Measurements from ENCODE around the gene DPAGT1. TPM values are rescaled to one million over a fixed set of nuclear protein-coding genes. Genes with fewer than 3 reads are reported as not detected.
"Not testable (repeated sequence)": the region's sequence is repeated elsewhere in the genome, so short reads cannot be mapped to it uniquely, and the experiment has no call there.

The DPAGT1 gene
- 11.8 TPM for total RNA-seq
- polyA plus RNA-seq (ENCODE audit: insufficient read depth in 1 of 8, insufficient read length in 8 of 8, low replicate concordance in 1 of 8) = 10 to 100 TPM; 23.9 to 35.0 (median 30.4) TPM
- long read RNA-seq, donor 1, partial matches to known transcripts = 0 of 3 reads
- long read RNA-seq, donor 1, other reads (novel, unspliced or antisense) = 0 of 3 reads
- long read RNA-seq, donor 2, partial matches to known transcripts = 0 of 1 reads
- long read RNA-seq, donor 2, other reads (novel, unspliced or antisense) = 0 of 1 reads
- long read RNA-seq, donor 3, transcript DPAGT1-201 (9 exons, 2,205 nt) = major isoform, 10 of 17 reads
- long read RNA-seq, donor 3, partial matches to known transcripts = 6 of 17 reads
- long read RNA-seq, donor 3, other reads (novel, unspliced or antisense) = 0 of 17 reads
- long read RNA-seq, donor 4, partial matches to known transcripts = 0 of 2 reads
- long read RNA-seq, donor 4, other reads (novel, unspliced or antisense) = 0 of 2 reads
- long read RNA-seq, donor 5, transcript DPAGT1-201 (9 exons, 2,205 nt) = major isoform, 14 of 42 reads
- long read RNA-seq, donor 5, partial matches to known transcripts = 24 of 42 reads
- long read RNA-seq, donor 5, other reads (novel, unspliced or antisense) = 0 of 42 reads
- long read RNA-seq, donor 6, transcript DPAGT1-201 (9 exons, 2,205 nt) = major isoform, 8 of 14 reads
- long read RNA-seq, donor 6, partial matches to known transcripts = 5 of 14 reads
- long read RNA-seq, donor 6, other reads (novel, unspliced or antisense) = 0 of 14 reads
- long read RNA-seq, donor 7, transcript DPAGT1-201 (9 exons, 2,205 nt) = major isoform, 7 of 17 reads
- long read RNA-seq, donor 7, partial matches to known transcripts = 6 of 17 reads
- long read RNA-seq, donor 7, other reads (novel, unspliced or antisense) = 0 of 17 reads
- long read RNA-seq, donor 8, partial matches to known transcripts = 0 of 2 reads
- long read RNA-seq, donor 8, other reads (novel, unspliced or antisense) = 0 of 2 reads
- long read RNA-seq, donor 9, transcript DPAGT1-201 (9 exons, 2,205 nt) = major isoform, 5 of 14 reads
- long read RNA-seq, donor 9, partial matches to known transcripts = 5 of 14 reads
- long read RNA-seq, donor 9, other reads (novel, unspliced or antisense) = 0 of 14 reads
- long read RNA-seq, donor 10, partial matches to known transcripts = 0 of 4 reads
- long read RNA-seq, donor 10, other reads (novel, unspliced or antisense) = 0 of 4 reads
- long read RNA-seq, donor 11, partial matches to known transcripts = 0 of 5 reads
- long read RNA-seq, donor 11, other reads (novel, unspliced or antisense) = 0 of 5 reads

DNA sequence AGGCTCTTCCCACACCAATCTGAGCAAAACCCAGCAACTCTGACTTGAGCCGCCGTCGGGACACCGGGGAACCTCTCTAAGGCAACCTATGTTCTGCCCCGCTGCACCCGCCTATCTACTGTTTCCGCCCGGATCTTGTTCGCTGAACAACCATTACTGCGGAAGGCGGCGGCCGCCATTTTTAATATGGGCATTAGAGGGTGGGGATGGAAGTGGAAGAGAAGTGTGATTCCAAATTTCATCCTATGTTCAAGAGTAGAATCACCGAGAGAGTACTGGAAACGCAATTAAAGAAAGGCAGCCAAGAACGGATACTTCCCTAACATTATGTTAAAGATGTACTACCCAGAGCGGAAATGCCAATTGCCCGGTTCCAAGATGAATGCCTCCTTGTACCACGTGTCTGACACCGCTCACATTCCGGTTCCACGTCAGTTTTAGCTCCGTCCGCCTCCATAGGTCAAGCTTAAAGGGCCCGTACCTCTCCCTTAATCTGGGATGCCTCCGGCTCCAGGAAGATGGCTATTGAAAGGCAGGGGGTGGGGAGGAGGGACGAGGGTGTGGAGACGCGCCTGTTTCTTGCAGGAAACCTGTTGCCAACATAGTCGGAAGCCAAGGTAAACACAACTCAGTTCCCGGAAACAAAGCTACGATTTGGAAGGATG, at the start of gene DPAGT1:
DPAGT1 (minus strand) TSS at position 95 of the 665 bp plus-strand sequence. CDS start 198 bp downstream, outside the sequence.
- peaks cover 18% of the 10 kb centered on the region for H3K36me3 ChIP-seq (ENCODE audit: control insufficient read depth, insufficient read depth, low read length)
- WGBS (ENCODE audit: insufficient coverage) = 3% methylated on average over 19 of the region's 32 CpGs
- peak; percentile 99 for DNase-seq

DNA sequence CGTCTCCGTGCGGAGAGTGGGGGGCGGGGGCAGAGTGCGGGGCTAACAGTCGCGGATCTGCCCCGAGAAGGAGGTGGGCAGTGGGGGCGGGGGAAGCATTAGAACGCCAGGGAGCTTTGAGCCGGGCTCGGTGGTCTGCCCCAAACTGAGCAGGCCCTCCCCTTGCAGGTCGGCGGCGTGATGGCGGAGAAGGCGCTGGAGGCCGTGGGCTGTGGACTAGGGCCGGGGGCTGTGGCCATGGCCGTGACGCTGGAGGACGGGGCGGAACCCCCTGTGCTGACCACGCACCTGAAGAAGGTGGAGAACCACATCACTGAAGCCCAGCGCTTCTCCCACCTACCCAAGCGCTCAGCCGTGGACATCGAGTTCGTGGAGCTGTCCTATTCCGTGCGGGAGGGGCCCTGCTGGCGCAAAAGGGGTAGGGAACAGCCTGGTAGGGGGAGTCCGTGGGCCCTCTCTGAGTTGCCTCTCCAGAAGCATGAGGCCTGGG, 48.2 kb upstream of the DPAGT1 start:
- Histone ChIP-seq H3K36me3 (ENCODE audit: control insufficient read depth, insufficient read depth, low read length) (no peaks in the 10 kb centered on the region), H3K27me3 (ENCODE audit: control insufficient read depth, insufficient read depth, low read length) (peaks cover 52% of the 10 kb centered on the region), H3K4me3 (ENCODE audit: low read length) (peak overlapping the region; percentile 45), H3K4me1 (ENCODE audit: control insufficient read depth, insufficient read depth, low read length) (peaks cover 16% of the 10 kb centered on the region), H3K27ac (ENCODE audit: low read length) (no peak overlapping the region), H3K9me3 (replicated peaks; ENCODE audit: control insufficient read depth, low read depth, low read length) (no peaks in the 10 kb centered on the region)
- WGBS (ENCODE audit: insufficient coverage) = 9% methylated on average over 25 of the region's 33 CpGs
- DNase-seq = no peak

More for the DNA sequence above, at the start of gene DPAGT1:
- peaks cover 34% of the 10 kb centered on the region for H3K4me1 ChIP-seq (ENCODE audit: control insufficient read depth, insufficient read depth, low read length)
- peak within 1 kb of the TSS; percentile 99 for H3K27ac ChIP-seq (ENCODE audit: low read length)
- H3K27me3 ChIP-seq (ENCODE audit: control insufficient read depth, insufficient read depth, low read length) = no peaks in the 10 kb centered on the region
- H3K9me3 ChIP-seq (replicated peaks; ENCODE audit: control insufficient read depth, low read depth, low read length) = no peaks in the 10 kb centered on the region
- H3K4me3 ChIP-seq (ENCODE audit: low read length) = peak within 1 kb of the TSS; percentile 93

DNA sequence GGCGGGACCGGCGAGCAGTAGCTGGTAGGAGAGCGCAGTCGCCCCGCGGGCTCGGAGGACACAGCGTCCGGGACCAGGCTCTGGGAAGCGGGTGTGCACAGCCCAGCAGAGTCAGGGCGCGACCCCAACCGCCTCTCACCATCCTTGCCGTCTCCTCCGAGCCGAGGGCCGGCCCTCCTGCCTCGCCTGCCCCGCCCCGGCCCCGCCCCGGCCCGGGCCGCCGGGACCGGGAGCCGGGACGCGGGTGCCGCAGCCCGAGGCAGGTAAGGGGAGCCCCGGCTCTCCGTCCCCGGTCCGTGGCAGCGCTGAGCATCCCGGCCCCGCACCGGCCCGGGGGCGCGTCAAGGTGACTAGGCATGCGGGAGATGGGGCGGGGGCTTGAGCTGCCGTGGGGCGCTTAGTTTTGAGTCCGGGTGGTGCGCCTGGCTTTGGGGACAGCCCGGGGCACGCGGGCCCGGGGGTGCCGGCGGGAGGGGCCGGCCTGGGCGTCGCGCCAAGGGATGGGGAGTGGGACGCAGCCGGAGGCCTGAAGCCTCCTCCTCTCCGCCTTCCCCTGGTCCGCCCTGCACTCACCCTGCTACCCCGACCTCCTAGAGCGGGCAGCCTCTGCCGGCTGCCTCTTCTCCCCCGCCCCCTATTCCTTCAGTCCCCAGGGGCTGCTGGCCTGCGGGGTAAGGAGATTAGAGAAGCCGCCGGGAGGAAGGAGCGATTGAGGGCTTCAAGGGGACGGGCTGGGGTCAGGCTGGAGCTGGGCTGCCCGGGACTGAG, 47.5 kb upstream of the DPAGT1 start, which contains the start of gene ABCG4:
ABCG4 (plus strand) TSS at position 35 of the 768 bp plus-strand sequence. CDS start 914 bp downstream, outside the sequence.
- DNase-seq = no peak
- no peaks in the 10 kb centered on the region for H3K36me3 ChIP-seq (ENCODE audit: control insufficient read depth, insufficient read depth, low read length)
- H3K4me1 ChIP-seq (ENCODE audit: control insufficient read depth, insufficient read depth, low read length) = peaks cover 16% of the 10 kb centered on the region
- peak within 1 kb of the TSS; percentile 45 for H3K4me3 ChIP-seq (ENCODE audit: low read length)
- 0% methylated on average over 66 of the region's 73 CpGs for WGBS (ENCODE audit: insufficient coverage)
- no peak within 1 kb of the TSS for H3K27ac ChIP-seq (ENCODE audit: low read length)
- no peaks in the 10 kb centered on the region for H3K9me3 ChIP-seq (replicated peaks; ENCODE audit: control insufficient read depth, low read depth, low read length)
- H3K27me3 ChIP-seq (ENCODE audit: control insufficient read depth, insufficient read depth, low read length) = peaks cover 48% of the 10 kb centered on the region

DNA sequence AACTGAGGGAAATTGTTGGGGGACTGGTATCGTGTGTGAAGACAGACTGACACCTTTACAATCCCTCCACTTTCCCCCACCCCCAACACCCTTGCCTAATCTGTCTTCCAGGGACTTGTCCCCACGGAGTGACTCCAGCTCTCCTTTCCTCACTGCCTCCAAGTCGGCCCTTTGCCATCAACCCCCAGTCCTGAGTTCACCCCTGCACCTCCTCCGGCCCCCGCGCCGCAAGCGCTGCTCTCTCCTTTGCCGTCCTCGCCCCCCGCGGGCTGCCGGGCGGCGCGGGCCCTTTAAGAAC, 47.0 kb upstream of the DPAGT1 start:
- Histone ChIP-seq H3K27ac (ENCODE audit: low read length) (no peak overlapping the region), H3K27me3 (ENCODE audit: control insufficient read depth, insufficient read depth, low read length) (peaks cover 48% of the 10 kb centered on the region), H3K4me1 (ENCODE audit: control insufficient read depth, insufficient read depth, low read length) (peaks cover 16% of the 10 kb centered on the region), H3K36me3 (ENCODE audit: control insufficient read depth, insufficient read depth, low read length) (no peaks in the 10 kb centered on the region), H3K4me3 (ENCODE audit: low read length) (peak overlapping the region; percentile 45), H3K9me3 (replicated peaks; ENCODE audit: control insufficient read depth, low read depth, low read length) (no peaks in the 10 kb centered on the region)
- peak; percentile 30 for DNase-seq
- under 1% methylated on average over 15 of the region's 16 CpGs for WGBS (ENCODE audit: insufficient coverage)

DNA sequence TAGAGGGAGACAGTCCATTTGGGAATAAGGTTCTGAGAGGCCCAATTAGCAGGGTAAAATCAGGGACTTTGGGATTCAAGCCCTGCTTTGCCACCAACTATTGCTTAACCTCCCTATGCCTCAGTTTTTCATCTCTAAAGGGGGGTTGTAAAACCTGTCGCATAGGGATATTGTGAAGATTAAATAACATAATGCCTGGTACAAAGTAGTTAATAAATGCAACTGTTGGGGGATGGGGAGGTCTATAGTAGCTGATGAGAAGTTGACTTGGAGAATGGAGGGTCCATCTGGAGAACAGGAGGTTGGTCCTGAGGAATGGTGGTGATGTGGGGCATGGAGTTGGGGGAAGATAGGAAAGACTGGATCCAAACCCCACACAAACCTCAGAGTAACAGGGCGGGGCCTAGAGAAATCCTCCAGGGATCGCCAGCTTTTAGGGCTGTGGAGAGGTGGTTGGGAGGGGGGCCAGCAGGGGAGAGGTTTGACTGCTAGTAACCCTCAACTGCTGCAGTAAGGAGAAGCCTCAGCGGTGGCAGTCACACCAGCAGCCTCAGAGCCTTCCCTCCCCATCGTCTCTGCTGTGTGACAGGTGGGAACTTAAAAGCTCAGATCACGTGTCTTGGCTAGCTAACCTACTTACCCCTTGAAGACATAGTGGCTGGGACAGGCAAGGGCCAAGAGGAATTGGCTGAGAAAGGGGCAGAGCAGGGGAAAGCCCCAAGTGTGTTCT, 46.1 kb upstream of the DPAGT1 start:
- Histone ChIP-seq H3K27me3 (ENCODE audit: control insufficient read depth, insufficient read depth, low read length) (peaks cover 43% of the 10 kb centered on the region), H3K4me3 (ENCODE audit: low read length) (no peak overlapping the region), H3K4me1 (ENCODE audit: control insufficient read depth, insufficient read depth, low read length) (peaks cover 16% of the 10 kb centered on the region), H3K9me3 (replicated peaks; ENCODE audit: control insufficient read depth, low read depth, low read length) (no peaks in the 10 kb centered on the region), H3K27ac (ENCODE audit: low read length) (no peak overlapping the region), H3K36me3 (ENCODE audit: control insufficient read depth, insufficient read depth, low read length) (no peaks in the 10 kb centered on the region)
- 80% methylated on average over 1 of the region's 6 CpGs for WGBS (ENCODE audit: insufficient coverage)
- peak; percentile 31 for DNase-seq

DNA sequence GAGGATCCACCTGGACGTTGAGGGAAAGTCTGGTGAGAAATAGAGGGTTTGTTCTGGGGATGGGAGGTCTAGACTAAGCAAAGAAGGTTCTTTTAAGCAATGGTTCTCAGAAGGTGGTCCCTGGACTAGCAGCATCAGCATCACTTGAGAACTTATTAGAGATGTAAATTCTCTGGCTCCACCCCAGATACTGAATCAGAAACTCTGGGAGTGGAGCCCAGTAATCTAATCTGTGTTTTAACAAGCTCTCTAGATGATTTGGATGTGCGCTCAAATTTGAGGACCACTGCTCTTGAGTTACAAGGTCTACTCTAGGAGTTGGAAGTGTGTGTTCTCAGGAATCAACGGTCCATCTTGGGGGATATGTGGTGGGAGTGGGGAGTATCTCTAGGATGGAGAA, 43.9 kb upstream of the DPAGT1 start:
- Histone ChIP-seq H3K36me3 (ENCODE audit: control insufficient read depth, insufficient read depth, low read length) (no peaks in the 10 kb centered on the region), H3K4me3 (ENCODE audit: low read length) (no peak overlapping the region), H3K4me1 (ENCODE audit: control insufficient read depth, insufficient read depth, low read length) (peaks cover 16% of the 10 kb centered on the region), H3K27ac (ENCODE audit: low read length) (no peak overlapping the region), H3K9me3 (replicated peaks; ENCODE audit: control insufficient read depth, low read depth, low read length) (no peaks in the 10 kb centered on the region), H3K27me3 (ENCODE audit: control insufficient read depth, insufficient read depth, low read length) (peaks cover 37% of the 10 kb centered on the region)
- DNase-seq = no peak
- WGBS (ENCODE audit: insufficient coverage) = 57% methylated on average over 3 of the region's 3 CpGs

DNA sequence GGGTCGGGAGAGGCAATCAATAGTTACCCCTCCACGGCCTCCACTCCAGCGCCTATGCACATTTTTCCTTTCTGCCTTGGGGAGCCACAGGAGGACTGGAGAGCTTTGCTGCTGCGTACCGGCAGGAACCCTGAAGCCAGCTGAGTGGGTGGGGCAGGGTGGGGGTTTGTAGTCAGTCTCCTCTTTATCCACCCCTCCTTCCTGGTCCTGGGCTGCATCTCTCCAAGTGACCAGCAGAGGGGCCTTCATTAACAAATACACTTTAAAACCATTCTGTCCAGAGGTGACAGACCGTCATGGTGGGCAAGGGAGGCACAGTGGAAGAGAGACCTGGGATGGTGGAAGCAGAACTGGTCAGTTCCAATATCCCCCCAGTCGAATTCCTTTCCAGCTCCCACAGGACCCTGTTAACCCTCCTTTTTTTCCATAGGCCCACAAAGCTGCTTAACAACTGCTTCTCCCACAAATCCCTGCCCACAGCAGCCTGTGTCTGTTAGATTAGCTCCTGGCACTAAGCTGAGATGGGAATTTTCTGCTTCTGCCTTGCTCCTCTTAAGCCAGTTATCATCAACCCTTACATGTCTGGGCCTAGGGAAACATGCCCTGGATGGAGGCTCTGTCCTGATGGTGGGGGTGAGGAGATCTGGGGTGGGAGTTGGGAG, 43.3 kb upstream of the DPAGT1 start:
- H3K4me1 ChIP-seq (ENCODE audit: control insufficient read depth, insufficient read depth, low read length) = peaks cover 15% of the 10 kb centered on the region
- H3K27me3 ChIP-seq (ENCODE audit: control insufficient read depth, insufficient read depth, low read length) = peaks cover 31% of the 10 kb centered on the region
- peak; percentile 70 for DNase-seq
- no peaks in the 10 kb centered on the region for H3K9me3 ChIP-seq (replicated peaks; ENCODE audit: control insufficient read depth, low read depth, low read length)
- no peak overlapping the region for H3K27ac ChIP-seq (ENCODE audit: low read length)
- no peak overlapping the region for H3K4me3 ChIP-seq (ENCODE audit: low read length)
- WGBS (ENCODE audit: insufficient coverage) = 0% methylated on average over 1 of the region's 7 CpGs
- no peaks in the 10 kb centered on the region for H3K36me3 ChIP-seq (ENCODE audit: control insufficient read depth, insufficient read depth, low read length)

DNA sequence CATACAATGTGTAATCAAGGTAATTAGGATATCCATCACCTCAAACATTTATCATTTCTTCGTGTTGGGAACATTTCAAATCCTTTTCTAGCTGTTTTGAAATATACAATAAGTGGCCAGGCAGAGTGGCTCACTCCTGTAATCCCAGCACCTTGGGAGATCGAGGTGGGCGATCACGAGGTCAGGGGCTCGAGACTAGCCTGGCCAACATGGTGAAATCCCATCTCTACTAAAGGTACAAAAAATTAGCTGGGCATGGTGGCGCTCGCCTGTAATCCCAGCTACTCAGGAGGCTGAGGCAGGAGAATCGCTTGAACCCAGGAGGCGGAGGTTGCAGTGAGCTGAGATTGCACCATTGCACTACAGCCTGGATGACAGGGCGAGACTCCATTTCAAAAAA, 37.6 kb upstream of the DPAGT1 start:
- WGBS (ENCODE audit: insufficient coverage) = no CpG with 5 or more reads among the region's 10 CpGs
- not testable (repeated sequence) for H3K9me3 ChIP-seq (replicated peaks; ENCODE audit: control insufficient read depth, low read depth, low read length); H3K27ac ChIP-seq (ENCODE audit: low read length)

More for the DNA sequence above, 37.6 kb upstream of the DPAGT1 start:
- not testable (repeated sequence) for H3K4me3 ChIP-seq (ENCODE audit: low read length); H3K36me3 ChIP-seq (ENCODE audit: control insufficient read depth, insufficient read depth, low read length); H3K4me1 ChIP-seq (ENCODE audit: control insufficient read depth, insufficient read depth, low read length); DNase-seq; H3K27me3 ChIP-seq (ENCODE audit: control insufficient read depth, insufficient read depth, low read length)
